ENCODE data around the gene WDR4.
A peak's percentile ranks its signal among the peaks of the same experiment; 100 is the strongest.
"Not testable (repeated sequence)": the region's sequence is repeated elsewhere in the genome, so short reads cannot be mapped to it uniquely, and the experiment has no call there.

WDR4 gene, protein sequence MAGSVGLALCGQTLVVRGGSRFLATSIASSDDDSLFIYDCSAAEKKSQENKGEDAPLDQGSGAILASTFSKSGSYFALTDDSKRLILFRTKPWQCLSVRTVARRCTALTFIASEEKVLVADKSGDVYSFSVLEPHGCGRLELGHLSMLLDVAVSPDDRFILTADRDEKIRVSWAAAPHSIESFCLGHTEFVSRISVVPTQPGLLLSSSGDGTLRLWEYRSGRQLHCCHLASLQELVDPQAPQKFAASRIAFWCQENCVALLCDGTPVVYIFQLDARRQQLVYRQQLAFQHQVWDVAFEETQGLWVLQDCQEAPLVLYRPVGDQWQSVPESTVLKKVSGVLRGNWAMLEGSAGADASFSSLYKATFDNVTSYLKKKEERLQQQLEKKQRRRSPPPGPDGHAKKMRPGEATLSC

DNA sequence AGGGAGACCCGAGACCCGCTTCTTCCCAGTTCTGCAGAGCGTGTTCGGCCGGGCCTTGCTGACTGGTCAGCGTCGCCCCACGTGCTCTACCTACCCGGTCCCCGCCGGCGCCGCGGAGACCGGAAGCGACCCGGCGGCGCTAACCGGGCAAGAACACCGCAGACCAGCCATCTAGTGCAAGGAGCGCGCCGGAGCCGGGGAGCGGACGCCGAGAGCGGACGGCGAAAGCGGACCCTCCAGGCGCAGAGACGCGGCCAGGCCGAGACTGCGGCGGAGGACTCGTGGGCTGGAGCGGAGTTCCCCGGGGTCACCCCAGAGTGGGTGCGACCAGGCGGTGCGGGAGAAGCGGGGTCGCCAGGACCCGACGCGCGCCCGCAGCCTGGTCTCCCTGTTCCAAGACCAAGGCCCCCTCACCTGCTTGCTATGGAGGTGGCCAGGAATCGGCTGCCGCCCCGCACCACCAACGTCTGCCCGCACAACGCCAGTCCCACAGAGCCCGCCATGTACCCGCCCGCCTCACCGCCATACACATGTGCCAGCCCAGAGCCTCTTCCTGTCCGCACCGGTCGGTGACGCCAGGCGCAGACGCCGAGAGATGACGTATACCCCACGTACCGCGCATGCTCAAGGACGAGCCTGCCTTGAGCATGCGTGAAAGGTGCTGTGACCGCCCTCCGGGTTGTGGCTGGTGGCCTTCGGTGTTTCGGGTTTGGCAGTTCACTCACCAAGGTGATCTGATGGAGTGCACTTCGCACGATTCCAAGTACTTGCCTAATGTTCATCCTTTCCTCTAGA is at the start of gene WDR4:
TSS of gene WDR4 (minus strand) at position 547 of the 795 bp plus-strand sequence. CDS start at position 503, 44 bp downstream.
- Histone ChIP-seq H4K20me1 (peaks cover 14% of the 10 kb centered on the region; the same call in 1 of the 2 replicates), H3K36me3 (peaks cover 27% of the 10 kb centered on the region), H3K9me3 (no peaks in the 10 kb centered on the region), H3K4me2 (peak within 1 kb of the TSS; percentile 88), H3K27ac (peak within 1 kb of the TSS; percentile 94), H3K4me3 (peak within 1 kb of the TSS; percentile 96), H3K27me3 (no peaks in the 10 kb centered on the region), H3K4me1 (peaks cover 21% of the 10 kb centered on the region), H3K9ac (peak within 1 kb of the TSS; percentile 94)
- TF ChIP-seq Cebpa-rat (IDR thresholded peaks at IDR 0.05): no peak

GRCh38 chr21:42927474-42928200 is 48.3 kb upstream of the WDR4 start:
- H3K4me1 ChIP-seq: peaks cover 58% of the 10 kb centered on the region
- not testable (repeated sequence) for H3K4me3 ChIP-seq, H3K27me3 ChIP-seq, H4K20me1 ChIP-seq, H3K9ac ChIP-seq, H3K9me3 ChIP-seq, H3K4me2 ChIP-seq, H3K36me3 ChIP-seq, H3K27ac ChIP-seq

- Histone ChIP-seq H3K4me3 (peak within 1 kb of the TSS; percentile 53), H3K36me3 (peaks cover 20% of the 10 kb centered on the region), H3K9ac (peak within 1 kb of the TSS; percentile 57), H3K27ac (peak within 1 kb of the TSS; percentile 87), H4K20me1 (no peaks in the 10 kb centered on the region), H3K4me1 (peaks cover 51% of the 10 kb centered on the region), H3K4me2 (peak within 1 kb of the TSS; percentile 74), H3K9me3 (no peaks in the 10 kb centered on the region), H3K27me3 (no peaks in the 10 kb centered on the region)
- no peak for TF ChIP-seq Cebpa-rat (IDR thresholded peaks at IDR 0.05)
Measured at GRCh38 chr21:42925114-42925926, 46.0 kb upstream of the WDR4 start, which contains the start of gene ERVH48-1. TSS of gene ERVH48-1 (minus strand) at chr21:42925630. CDS start at chr21:42919006, 6,624 bp downstream.

GRCh38 chr21:42924433-42924751 is 45.1 kb upstream of the WDR4 start:
- H3K4me2 ChIP-seq: peak overlapping the region; percentile 74
- H3K9ac ChIP-seq: peak overlapping the region; percentile 57
- H3K4me3 ChIP-seq: peak overlapping the region; percentile 53
- no peak for TF ChIP-seq Cebpa-rat (IDR thresholded peaks at IDR 0.05)
- H3K9me3 ChIP-seq: no peaks in the 10 kb centered on the region
- H4K20me1 ChIP-seq: no peaks in the 10 kb centered on the region
- H3K36me3 ChIP-seq: peaks cover 29% of the 10 kb centered on the region
- peaks cover 51% of the 10 kb centered on the region for H3K4me1 ChIP-seq
- H3K27ac ChIP-seq: peak overlapping the region; percentile 87
- no peaks in the 10 kb centered on the region for H3K27me3 ChIP-seq

- Histone ChIP-seq H3K4me2 (peak overlapping the region; percentile 74), H3K4me3 (peak overlapping the region; percentile 53), H3K36me3 (peaks cover 35% of the 10 kb centered on the region), H3K4me1 (peaks cover 51% of the 10 kb centered on the region), H3K9ac (peak overlapping the region; percentile 74), H3K27me3 (no peaks in the 10 kb centered on the region), H3K27ac (peak overlapping the region; percentile 87), H4K20me1 (no peaks in the 10 kb centered on the region), H3K9me3 (no peaks in the 10 kb centered on the region)
- TF ChIP-seq Cebpa-rat (IDR thresholded peaks at IDR 0.05): no peak
Measured at GRCh38 chr21:42923553-42924432, 44.5 kb upstream of the WDR4 start.

DNA sequence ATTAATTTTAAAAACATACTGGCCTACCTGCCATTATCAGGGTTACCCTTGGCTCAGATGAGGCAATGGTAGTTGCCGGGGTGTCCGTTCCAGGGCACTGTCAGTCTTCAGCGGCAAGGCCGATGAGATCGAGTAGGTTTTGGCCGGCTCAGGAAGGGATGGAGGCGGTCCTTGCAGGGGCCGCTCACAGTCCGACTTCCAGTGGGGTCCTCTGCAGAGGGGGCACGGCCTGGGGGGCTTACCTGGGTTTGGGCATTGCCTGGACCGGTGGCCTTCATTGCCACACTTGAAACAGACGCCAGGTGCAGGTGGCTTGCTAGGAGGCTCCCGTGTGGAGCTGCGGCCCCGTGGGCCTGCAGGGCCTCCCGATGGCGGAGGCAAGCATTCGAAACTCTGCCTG is 43.6 kb upstream of the WDR4 start:
- Histone ChIP-seq H3K4me2 (peak overlapping the region; percentile 74), H4K20me1 (no peaks in the 10 kb centered on the region), H3K27ac (peak overlapping the region; percentile 62), H3K4me3 (peak overlapping the region; percentile 44; the same call in 1 of the 2 replicates), H3K4me1 (peaks cover 49% of the 10 kb centered on the region), H3K36me3 (peaks cover 44% of the 10 kb centered on the region), H3K9ac (peak overlapping the region; percentile 74), H3K27me3 (no peaks in the 10 kb centered on the region), H3K9me3 (no peaks in the 10 kb centered on the region)
- no peak for TF ChIP-seq Cebpa-rat (IDR thresholded peaks at IDR 0.05)

DNA sequence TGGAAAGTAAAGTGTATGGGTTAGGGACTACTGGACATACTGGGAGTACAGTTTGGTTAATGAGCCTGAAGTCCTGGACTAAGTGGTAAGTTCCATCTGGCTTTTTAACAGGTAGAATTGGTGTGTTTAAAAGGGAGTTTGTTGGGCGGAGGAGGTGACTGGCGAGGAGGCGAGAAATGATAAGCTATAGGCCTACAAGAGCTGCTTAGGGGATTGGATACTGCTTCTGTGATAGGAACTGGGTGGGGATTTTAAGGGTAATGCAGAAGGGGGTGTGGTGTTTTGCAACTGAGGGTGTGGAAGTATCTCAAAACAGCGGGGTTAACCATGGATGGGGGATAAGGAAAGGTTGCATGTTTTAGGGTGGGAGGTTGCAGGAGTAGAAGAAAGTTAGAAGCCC is 42.6 kb upstream of the WDR4 start:
- Histone ChIP-seq H3K27ac (no peak overlapping the region), H3K4me1 (peaks cover 39% of the 10 kb centered on the region), H3K27me3 (no peaks in the 10 kb centered on the region), H3K9me3 (no peaks in the 10 kb centered on the region), H3K4me3 (no peak overlapping the region), H3K36me3 (peaks cover 54% of the 10 kb centered on the region), H4K20me1 (no peaks in the 10 kb centered on the region), H3K9ac (peak overlapping the region; percentile 32; the same call in 1 of the 2 replicates), H3K4me2 (no peak overlapping the region)
- TF ChIP-seq Cebpa-rat (IDR thresholded peaks at IDR 0.05): no peak

DNA sequence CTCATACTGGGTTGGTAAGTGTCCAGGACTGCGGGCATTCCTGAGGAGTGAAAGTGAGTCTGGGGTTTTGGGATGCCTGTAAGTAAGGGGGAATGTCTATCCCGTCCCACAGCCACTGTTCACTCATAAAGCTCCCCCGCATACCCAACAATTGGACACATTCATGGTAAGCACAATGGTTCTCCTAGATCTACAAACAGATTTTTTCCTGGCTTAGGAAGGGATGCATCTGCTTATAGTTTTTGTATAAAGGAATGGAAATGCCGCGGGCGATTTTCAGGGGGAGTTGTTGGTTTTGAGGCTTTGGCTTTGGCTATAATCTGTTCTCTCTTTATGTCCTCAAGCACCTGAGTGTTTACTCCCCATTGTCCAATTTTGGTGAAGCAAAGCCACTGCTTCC is 39.0 kb upstream of the WDR4 start:
- H3K4me2 ChIP-seq: no peak overlapping the region
- no peak overlapping the region for H3K27ac ChIP-seq
- H3K9me3 ChIP-seq: no peaks in the 10 kb centered on the region
- no peaks in the 10 kb centered on the region for H3K27me3 ChIP-seq
- TF ChIP-seq Cebpa-rat (IDR thresholded peaks at IDR 0.05): no peak
- peaks cover 7% of the 10 kb centered on the region for H3K4me1 ChIP-seq
- no peak overlapping the region for H3K9ac ChIP-seq
- no peaks in the 10 kb centered on the region for H4K20me1 ChIP-seq
- H3K4me3 ChIP-seq: no peak overlapping the region
- peaks cover 81% of the 10 kb centered on the region for H3K36me3 ChIP-seq
